Measurements from ENCODE around the gene SBF1.

SBF1 gene

DNA sequence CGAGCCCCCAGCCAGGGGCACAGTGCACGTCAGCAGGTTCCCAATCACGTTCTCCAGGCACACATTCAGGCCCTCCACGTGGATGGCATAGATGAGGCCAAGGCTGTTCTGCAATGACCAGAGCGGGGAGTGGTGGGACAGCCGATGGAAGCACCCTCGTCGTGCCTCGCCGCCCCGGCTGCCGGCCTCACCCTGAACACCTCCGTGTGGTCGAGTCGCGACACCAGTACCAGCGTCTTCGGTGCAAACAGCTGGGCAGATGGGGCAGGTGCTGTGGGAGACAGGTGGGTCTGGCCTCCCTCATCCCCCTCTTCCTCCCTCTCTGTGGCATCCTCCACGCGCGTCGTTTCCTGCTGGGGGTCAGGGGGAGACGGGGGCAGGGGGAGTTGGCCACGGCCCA, 7.5 kb downstream of the SBF1 start:
- no peak for DNase-seq

DNA sequence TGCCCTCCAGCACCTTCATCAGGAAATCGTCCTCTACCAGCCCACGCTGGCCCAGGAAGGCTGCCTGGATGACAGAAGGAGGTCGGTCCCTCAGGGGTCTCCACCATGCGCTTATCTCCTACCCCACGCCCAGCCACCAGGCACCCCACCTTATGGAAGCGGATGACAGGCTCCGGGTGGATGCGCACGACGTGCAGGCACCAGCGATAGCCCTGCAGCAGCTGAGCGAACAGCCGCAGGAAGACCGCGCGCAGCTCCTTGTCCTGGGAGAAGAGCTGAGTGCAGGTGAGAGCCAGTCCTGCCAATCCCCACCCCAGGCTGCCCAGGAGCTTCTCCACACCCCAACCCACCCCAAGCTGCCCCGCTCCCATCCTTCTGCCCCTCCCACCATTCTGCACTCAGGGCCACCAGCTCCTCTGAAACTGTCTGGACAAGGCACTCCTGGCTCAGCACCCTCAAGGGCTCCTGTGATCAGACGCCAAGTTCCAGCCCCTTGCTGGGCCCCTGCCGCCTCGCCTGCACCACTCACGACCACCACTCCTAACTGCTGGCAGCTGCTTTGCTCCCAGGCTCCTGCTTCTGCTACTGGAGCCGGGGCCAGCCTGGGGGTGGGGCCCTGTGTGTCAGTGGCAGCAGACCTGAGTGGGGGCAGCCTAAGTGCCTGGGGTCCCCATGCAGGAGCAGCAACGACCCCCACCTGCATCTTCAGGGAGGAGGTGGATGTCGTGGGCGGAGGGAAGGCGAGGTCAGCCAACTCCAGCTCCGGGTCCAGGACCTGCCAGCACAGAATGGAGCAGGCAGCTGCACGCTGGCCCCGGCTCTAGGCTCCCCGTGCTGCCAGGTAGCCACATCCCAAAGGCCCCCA, 9.5 kb downstream of the SBF1 start:
- DNase-seq, result no peak

DNA sequence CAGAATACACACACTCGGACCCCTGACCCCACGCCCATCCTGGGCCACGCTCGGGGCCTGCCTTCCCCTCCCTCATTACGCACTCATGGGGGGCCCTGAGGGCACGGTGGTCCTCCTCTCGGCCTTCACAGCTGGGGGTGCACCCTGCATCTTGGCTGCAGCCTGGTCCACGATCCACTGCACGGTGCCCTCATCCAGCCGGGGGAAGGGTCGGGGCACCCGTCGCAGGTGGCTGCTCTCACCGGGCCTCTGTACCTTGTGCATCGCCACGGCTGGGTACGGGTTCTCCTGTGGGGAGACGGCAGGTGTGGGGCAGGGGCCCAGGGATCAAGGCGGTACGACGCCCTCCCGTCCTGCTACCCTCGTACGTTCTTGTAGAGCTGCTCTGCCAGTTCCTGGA, 10.4 kb downstream of the SBF1 start:
- DNase-seq, result no peak

GRCh38 chr22:50463188-50463900, 11.5 kb downstream of the SBF1 start:
- no peak for DNase-seq

DNA sequence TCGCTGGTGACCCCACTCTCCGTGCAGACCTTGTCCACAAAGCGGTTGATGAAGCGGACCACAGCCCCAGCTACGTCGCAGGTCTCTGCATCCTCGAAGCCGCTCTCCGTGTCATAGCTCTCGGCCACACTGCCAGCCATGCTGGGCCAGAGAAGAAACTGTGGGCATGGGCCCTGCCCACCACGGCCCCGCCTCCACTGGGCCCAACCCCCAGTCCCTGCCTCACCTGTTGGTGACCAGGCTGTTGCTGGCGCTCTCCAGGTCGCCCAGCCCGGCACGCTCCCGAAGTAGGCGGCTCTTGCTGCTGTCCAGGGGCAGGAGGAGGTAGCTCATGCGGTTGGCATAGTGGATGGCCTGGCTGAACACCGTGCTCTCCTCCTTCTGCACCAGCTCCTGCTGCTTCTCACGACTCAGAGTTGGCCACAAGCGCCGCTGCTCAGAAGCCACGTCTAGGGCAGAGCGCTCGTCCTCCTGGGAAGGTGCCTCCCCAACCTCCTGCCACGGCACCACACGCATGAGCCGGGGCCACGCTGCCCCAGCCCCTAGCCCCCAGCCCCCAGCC, 12.8 kb downstream of the SBF1 start:
- no peak for DNase-seq

DNA sequence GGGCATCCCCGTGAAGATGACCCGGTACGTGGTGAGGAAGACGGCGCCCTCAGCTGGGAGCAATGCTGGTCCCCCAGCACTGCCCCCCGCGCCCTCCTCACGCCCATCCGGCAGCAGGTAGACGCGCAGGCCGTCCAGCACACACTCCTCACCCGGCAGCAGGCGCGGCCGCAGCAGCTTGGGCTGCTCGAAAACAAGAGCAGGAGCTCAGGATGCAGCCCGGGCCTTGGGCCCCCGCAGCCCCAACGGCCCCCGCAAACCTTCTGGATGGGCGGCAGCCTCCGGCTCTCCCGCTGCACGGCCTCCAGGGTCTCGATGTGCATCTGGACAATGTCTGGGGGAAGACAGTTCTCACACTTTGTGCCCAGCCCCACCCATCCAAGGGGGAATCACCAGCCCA, 13.3 kb downstream of the SBF1 start:
- DNase-seq, result no peak

- DNase-seq, result no peak
Observed at GRCh38 chr22:50460938-50461337, 13.9 kb downstream of the SBF1 start.

DNA sequence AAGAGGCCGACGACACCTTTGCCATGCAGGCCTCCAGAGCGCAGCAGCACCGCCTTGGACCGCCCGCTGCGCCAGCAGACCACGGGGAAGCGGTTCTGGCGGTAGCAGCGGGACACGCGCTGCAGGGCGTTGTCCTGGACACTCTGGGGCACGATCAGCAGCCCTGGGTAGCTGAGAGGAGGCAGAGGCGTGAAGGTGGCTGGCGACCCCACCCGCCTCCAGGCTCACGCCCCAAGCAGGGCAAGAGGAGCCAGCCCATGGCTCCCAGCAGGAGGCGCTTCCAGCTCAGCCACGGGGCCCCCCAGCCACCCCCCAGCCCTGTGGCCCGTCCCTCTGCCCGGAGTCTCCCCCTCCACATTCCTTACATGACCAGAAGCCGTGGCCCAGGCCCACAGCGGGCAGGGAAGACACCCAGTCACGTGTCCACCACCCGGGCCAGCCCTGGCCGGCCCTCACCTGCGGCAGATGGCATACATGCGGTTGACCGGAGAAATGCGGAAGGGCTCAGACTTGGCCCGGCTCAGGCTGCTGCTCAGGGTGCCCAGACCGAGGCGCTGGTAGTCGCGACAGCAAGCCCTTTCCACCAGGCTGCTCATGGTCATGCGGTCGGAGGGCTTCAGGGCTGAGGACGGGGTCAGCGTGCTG, 15.2 kb downstream of the SBF1 start:
- no peak for DNase-seq

- no peak for DNase-seq
Observed at GRCh38 chr22:50459016-50459415, 15.8 kb downstream of the SBF1 start.

DNA sequence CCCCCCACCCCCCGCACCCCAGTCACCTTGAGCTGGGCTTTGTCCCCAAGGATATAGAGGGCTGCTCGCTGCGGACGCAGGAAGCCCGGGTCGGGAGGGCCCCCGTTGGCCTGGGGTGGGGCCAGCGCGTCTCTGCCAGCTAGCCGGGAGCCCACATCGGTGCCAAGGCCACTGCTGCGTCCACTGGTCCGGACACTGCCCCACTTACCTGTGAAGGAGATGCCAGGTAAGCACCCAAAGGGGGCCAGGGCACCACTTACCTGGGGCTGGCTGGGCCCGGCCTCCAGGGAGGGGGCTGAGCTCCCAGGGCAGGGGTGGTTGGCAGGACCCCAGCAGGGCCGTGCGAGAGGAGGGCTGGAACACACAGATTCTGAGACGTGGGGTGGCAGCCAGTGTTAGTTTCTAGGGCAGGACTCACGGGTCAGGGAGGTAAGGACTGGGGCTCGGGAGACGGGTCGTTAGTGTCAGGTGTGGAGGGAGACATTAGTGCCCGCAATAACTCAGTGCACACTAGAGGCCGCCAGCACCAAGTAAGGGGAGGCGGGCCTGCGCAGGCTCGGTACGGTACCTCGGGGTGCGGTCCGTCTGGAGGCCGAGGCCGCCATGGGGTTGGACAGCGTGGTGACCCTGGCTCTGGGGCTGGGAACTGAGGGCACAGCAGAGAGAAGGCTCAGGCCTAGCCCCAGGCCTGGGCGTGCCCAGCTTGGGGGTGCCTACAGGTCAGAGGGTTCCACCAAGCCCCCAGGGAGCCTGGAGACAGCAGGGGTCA, 18.2 kb downstream of the SBF1 start:
- DNase-seq, result no peak

- no peak for DNase-seq
Observed at GRCh38 chr22:50456026-50456425, 18.8 kb downstream of the SBF1 start.

DNA sequence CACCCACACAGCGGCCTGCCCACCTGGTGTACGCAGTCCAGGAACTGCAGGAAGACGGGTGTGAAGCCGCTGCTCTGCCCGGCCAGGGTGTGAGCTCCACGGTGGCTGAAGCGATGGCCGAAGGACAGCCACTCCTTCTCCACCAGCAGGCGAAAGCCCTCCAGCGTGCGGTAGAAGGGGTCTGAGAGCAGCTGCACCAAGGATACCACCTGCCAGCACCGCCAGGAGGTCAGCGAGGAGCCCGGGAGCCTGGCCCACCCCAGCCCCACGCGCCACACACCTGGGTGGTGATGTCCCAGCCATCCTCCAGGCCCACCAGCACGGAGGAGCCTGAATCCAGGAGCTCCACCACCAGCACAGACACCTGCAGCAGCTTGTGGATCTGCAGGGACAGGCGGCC, 19.6 kb downstream of the SBF1 start:
- DNase-seq, result no peak

DNA sequence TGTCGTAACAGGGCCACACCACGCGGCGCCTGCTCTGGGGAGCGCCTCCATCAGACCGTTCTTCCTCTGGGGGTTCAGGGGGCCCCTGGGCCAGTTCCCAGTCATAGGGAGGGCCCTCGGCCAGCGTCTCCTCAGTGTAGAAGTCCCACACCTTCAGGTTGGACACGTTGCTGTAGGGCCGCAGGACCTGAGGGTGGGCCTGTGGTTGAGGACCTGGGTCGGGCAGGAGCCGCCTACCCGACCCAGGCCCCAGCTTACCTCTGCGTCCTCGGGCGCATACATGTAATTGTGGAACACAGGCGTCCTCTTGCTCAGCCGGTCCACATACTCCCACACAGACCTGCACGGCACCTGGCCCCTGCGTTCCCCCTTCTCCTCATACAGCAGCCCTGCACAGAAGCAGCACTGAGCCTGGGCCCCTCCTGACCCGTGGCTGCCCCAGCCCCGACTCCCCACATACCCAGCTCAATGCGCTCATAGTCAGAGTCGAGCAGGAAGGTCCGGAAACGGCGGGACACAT, 20.2 kb downstream of the SBF1 start:
- DNase-seq, result no peak

DNA sequence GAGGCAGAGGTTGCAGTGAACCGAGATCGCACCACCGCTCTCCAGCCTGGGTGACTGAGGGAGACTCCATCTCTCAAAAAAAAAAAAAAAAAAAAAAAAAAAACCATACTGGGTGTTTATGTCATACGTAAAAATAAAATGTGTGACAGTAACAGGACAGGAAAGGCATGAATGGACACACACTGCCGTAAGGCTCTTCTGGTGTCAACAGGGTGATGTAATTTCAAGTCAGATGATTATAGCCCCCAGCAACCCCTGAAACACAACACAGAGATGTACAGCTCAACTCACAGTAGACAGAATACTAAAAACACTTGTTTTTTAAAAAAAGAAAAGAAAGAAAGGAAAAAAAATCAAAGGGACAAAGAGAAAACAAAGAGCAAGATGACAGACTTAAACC, 22.2 kb downstream of the SBF1 start:
- DNase-seq, result no peak

GRCh38 chr22:50447576-50448551, 27.0 kb downstream of the SBF1 start:
- no peak for DNase-seq

DNA sequence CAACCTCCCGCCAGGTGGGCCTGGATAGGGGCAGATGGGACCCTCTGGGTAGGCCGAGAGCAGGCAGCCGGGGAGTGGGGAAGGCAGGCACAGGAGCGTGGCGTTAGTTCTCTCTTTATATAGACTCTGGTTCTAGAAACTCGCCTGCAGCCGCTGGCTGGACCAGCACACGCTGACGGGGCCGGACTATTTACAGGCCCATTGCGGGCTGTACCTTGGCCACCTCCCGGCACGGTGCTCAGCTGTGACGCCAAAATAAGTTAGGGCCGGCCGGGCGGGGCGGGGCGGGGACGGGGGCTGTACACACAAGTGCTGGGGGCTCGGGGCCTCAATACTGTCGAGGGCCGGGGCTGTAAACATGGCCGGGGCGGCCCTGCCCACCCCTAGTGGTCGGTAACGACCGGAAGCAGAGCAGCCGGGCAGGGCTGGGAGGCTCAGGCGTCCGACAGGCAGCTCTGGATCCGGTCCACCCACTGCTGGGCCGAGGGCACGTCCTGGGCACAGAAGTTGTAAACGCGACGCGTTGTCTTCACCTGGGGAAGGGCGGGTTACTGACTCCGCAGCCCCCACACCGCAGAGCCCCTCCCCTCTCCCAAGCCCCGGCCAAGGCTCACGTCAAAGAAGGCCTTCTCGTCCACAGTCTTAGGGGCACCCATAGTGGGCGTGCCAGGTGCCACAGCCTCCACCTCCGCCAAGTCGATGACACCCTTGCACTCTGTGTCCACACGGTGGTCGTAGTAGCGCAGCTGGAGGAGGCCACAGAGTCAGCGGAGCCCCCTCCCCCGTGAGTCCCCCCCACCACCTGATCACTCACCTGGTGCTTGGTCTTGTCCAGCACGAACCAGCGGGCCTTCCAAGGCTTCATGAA, 27.9 kb downstream of the SBF1 start:
- no peak for DNase-seq

GRCh38 chr22:50445880-50446707, 28.7 kb downstream of the SBF1 start:
- DNase-seq, result no peak

- no peak for DNase-seq
Observed at GRCh38 chr22:50445071-50445879, 29.6 kb downstream of the SBF1 start.

Measured in retina (tissue), 1 donor.